Activated CD8-positive, alpha-beta memory T cell treated with anti-CD3 and anti-CD28 coated beads, Interleukin-2, amount 50 U/mL, for 24 hours (primary cell): ENCODE results near the gene USP20.
A peak's percentile ranks its signal among the peaks of the same experiment; 100 is the strongest.

ENCODE experiments used
- DNase-seq: peaks from one replicate; pipeline ENCODE4 v3.0.0-alpha.2; 2020; ENCODE audit errors: extremely low read depth

The USP20 gene

GRCh38 chr9:129875181-129875611 is 39.9 kb downstream of the USP20 start:
- DNase-seq, result no peak

- DNase-seq, result no peak
These were observed 40.6 kb downstream of the USP20 start for GRCh38 chr9:129875687-129876395.

- no peak for DNase-seq
These were observed 41.6 kb downstream of the USP20 start for GRCh38 chr9:129876815-129877214.

GRCh38 chr9:129878291-129878690 is 43.0 kb downstream of the USP20 start:
- no peak for DNase-seq

GRCh38 chr9:129879103-129879699 is 43.9 kb downstream of the USP20 start:
- no peak for DNase-seq

- DNase-seq, result no peak
These were observed 44.9 kb downstream of the USP20 start for GRCh38 chr9:129879991-129880653.

- no peak for DNase-seq
These were observed 45.6 kb downstream of the USP20 start for GRCh38 chr9:129880654-129881546.

- no peak for DNase-seq
These were observed 46.5 kb downstream of the USP20 start for GRCh38 chr9:129881547-129882324.

- DNase-seq, result peak; percentile 86
These were observed 49.2 kb downstream of the USP20 start for GRCh38 chr9:129884220-129885017.

- DNase-seq, result no peak
These were observed 49.9 kb downstream of the USP20 start for GRCh38 chr9:129885018-129885669.

- DNase-seq, result peak; percentile 71
These were observed 50.4 kb downstream of the USP20 start for GRCh38 chr9:129885670-129886106.

- no peak for DNase-seq
These were observed 51.2 kb downstream of the USP20 start for GRCh38 chr9:129886226-129887174.

GRCh38 chr9:129887334-129888292 is 52.4 kb downstream of the USP20 start:
- no peak for DNase-seq

- peak; percentile 85 for DNase-seq
These were observed 53.2 kb downstream of the USP20 start for GRCh38 chr9:129888293-129889121.

- no peak for DNase-seq
These were observed 54.1 kb downstream of the USP20 start for GRCh38 chr9:129889122-129889940.
